WTC11 (cell line): Measurements from ENCODE around the gene RETREG2. TPM values are rescaled to one million over a fixed set of nuclear protein-coding genes. Genes with fewer than 3 reads are reported as not detected.
A peak's percentile ranks its signal among the peaks of the same experiment; 100 is the strongest.

ENCODE experiments used
- ATAC-seq: fragments of 200-7000 bp; cut with Tn5 transposase; 2 replicates; pipeline ENCODE4 v1.10.0; 2021; ENCODE audit warnings: mild to moderate bottlenecking, moderate library complexity
- CTCF ChIA-PET: fragments of 300-600 bp; sonication (Branson Sonifier 250); formaldehyde crosslinking; loops from one replicate; lab custom pipeline; 2021; ENCODE audit warnings: antibody characterized with exemption; lab: Charles Lee
- POLR2A ChIA-PET: fragments of 350-600 bp; sonication (Branson Sonifier 250); formaldehyde crosslinking; loops from one replicate; lab custom pipeline; 2021; ENCODE audit warnings: antibody characterized with exemption; lab: Charles Lee
- DNase-seq: peaks from one replicate; pipeline ENCODE4 v3.0.0; 2021; ENCODE audit warnings: low spot score
- H3K27ac Mint-ChIP-seq: 2 replicates; pipeline ENCODE4 v1.8.0; 2021; ENCODE audit warnings: mixed read lengths
- H3K27me3 Mint-ChIP-seq: 2 replicates; pipeline ENCODE4 v1.8.0; 2021; ENCODE audit warnings: low read depth, mild to moderate bottlenecking, moderate library complexity, mixed read lengths
- H3K36me3 Mint-ChIP-seq: 2 replicates; pipeline ENCODE4 v1.8.0; 2021; ENCODE audit warnings: mixed read lengths
- H3K4me1 Mint-ChIP-seq: 2 replicates; pipeline ENCODE4 v1.8.0; 2022; ENCODE audit warnings: mixed read lengths
- H3K4me3 Mint-ChIP-seq: 2 replicates; pipeline ENCODE4 v1.8.0; 2021; ENCODE audit warnings: mild to moderate bottlenecking, moderate library complexity, mixed read lengths
- H3K9me3 Mint-ChIP-seq: 2 replicates; pipeline ENCODE4 v1.8.0; 2021; ENCODE audit warnings: mixed read lengths
- ATF1 ChIP-seq: sonication (generic); formaldehyde crosslinking; IDR thresholded peaks from 2 replicates; pipeline ENCODE4 v1.8.1; 2023; ENCODE audit warnings: mild to moderate bottlenecking, moderate library complexity, missing genetic modification reagents
- ATF2 ChIP-seq: sonication (generic); formaldehyde crosslinking; IDR thresholded peaks from 2 replicates; pipeline ENCODE4 v1.8.1; 2022; ENCODE audit warnings: low read depth, missing genetic modification reagents, borderline replicate concordance
- CBFB ChIP-seq: sonication (generic); formaldehyde crosslinking; IDR thresholded peaks from 2 replicates; pipeline ENCODE4 v1.8.1; 2022; ENCODE audit warnings: mild to moderate bottlenecking, low read depth, missing genetic modification reagents
- CTCF ChIP-seq: fragments of 200-600 bp; IDR thresholded peaks from 2 replicates; pipeline ENCODE4 v1.8.0; 2022; ENCODE audit warnings: antibody characterized with exemption
- E2F1 ChIP-seq: sonication (generic); formaldehyde crosslinking; IDR thresholded peaks from 2 replicates; pipeline ENCODE4 v1.8.0; 2022; ENCODE audit warnings: mild to moderate bottlenecking, missing genetic modification reagents
- E2F4 ChIP-seq: sonication (generic); formaldehyde crosslinking; IDR thresholded peaks from 2 replicates; pipeline ENCODE4 v1.8.1; 2022; ENCODE audit warnings: low read depth, mild to moderate bottlenecking, moderate library complexity, missing genetic modification reagents, borderline replicate concordance
- ELF4 ChIP-seq: sonication (generic); formaldehyde crosslinking; IDR thresholded peaks from 2 replicates; pipeline ENCODE4 v1.8.1; 2022; ENCODE audit warnings: low read depth, mild to moderate bottlenecking, moderate library complexity, missing genetic modification reagents
- ETV6 ChIP-seq: sonication (generic); formaldehyde crosslinking; IDR thresholded peaks from 2 replicates; pipeline ENCODE4 v1.8.1; 2022; ENCODE audit warnings: mild to moderate bottlenecking, missing genetic modification reagents
- FOXK1 ChIP-seq: sonication (generic); formaldehyde crosslinking; IDR thresholded peaks from 2 replicates; pipeline ENCODE4 v1.8.0; 2022; ENCODE audit warnings: mild to moderate bottlenecking, moderate library complexity, missing genetic modification reagents
- FOXP1 ChIP-seq: sonication (generic); formaldehyde crosslinking; IDR thresholded peaks from 2 replicates; pipeline ENCODE4 v1.8.0; 2022; ENCODE audit warnings: missing genetic modification reagents, mild to moderate bottlenecking, moderate library complexity, borderline replicate concordance
- GTF2I ChIP-seq: fragments of 250-450 bp; sonication (Bioruptor Pico); conservative IDR thresholded peaks from 2 replicates; pipeline ENCODE4 v1.4.0; 2021; ENCODE audit warnings: mild to moderate bottlenecking
- MAX ChIP-seq: sonication (generic); formaldehyde crosslinking; IDR thresholded peaks from 2 replicates; pipeline ENCODE4 v1.8.0; 2022; ENCODE audit warnings: mild to moderate bottlenecking, missing genetic modification reagents
- MXD4 ChIP-seq: fragments of 250-450 bp; sonication (Bioruptor Pico); IDR thresholded peaks from 2 replicates; pipeline ENCODE4 v1.8.0; 2021; ENCODE audit warnings: mild to moderate bottlenecking, moderate library complexity, borderline replicate concordance
- NR1H2 ChIP-seq: sonication (generic); formaldehyde crosslinking; IDR thresholded peaks from 2 replicates; pipeline ENCODE4 v1.9.0; 2021; ENCODE audit warnings: mild to moderate bottlenecking, moderate library complexity, missing genetic modification reagents
- PRRX2 ChIP-seq: fragments of 250-450 bp; sonication (Bioruptor Pico); IDR thresholded peaks from 2 replicates; pipeline ENCODE4 v1.8.0; 2021; ENCODE audit warnings: mild to moderate bottlenecking
- RORB ChIP-seq: fragments of 250-450 bp; sonication (Bioruptor Pico); IDR thresholded peaks from 2 replicates; pipeline ENCODE4 v1.9.0; 2021; ENCODE audit warnings: mild to moderate bottlenecking
- SMAD3 ChIP-seq: sonication (generic); formaldehyde crosslinking; IDR thresholded peaks from 2 replicates; pipeline ENCODE4 v1.8.0; 2022; ENCODE audit warnings: missing genetic modification reagents, mild to moderate bottlenecking, borderline replicate concordance
- STAT6 ChIP-seq: sonication (generic); formaldehyde crosslinking; conservative IDR thresholded peaks from 2 replicates; pipeline ENCODE4 v1.8.1; 2023; ENCODE audit warnings: mild to moderate bottlenecking, low read depth, missing genetic modification reagents, moderate library complexity
- TEAD1 ChIP-seq: sonication (generic); formaldehyde crosslinking; IDR thresholded peaks from 2 replicates; pipeline ENCODE4 v1.8.0; 2022; ENCODE audit warnings: mild to moderate bottlenecking, missing genetic modification reagents
- TP53 ChIP-seq: sonication (generic); formaldehyde crosslinking; IDR thresholded peaks from 2 replicates; pipeline ENCODE4 v1.8.1; 2023; ENCODE audit warnings: mild to moderate bottlenecking, missing genetic modification reagents
- USF1 ChIP-seq: sonication (generic); formaldehyde crosslinking; IDR thresholded peaks from 2 replicates; pipeline ENCODE4 v1.8.0; 2022; ENCODE audit warnings: mild to moderate bottlenecking, missing genetic modification reagents
- ZNF138 ChIP-seq: sonication (generic); formaldehyde crosslinking; conservative IDR thresholded peaks from 2 replicates; pipeline ENCODE4 v1.8.1; 2022; ENCODE audit warnings: mild to moderate bottlenecking, moderate library complexity, missing genetic modification reagents
- ZNF416 ChIP-seq: fragments of 250-450 bp; sonication (Bioruptor Pico); IDR thresholded peaks from 2 replicates; pipeline ENCODE4 v1.9.0; 2021; ENCODE audit warnings: mild to moderate bottlenecking, inconsistent platforms
- ZNF671 ChIP-seq: fragments of 250-450 bp; sonication (Bioruptor Pico); IDR thresholded peaks from 2 replicates; pipeline ENCODE4 v1.8.0; 2021; ENCODE audit warnings: mild to moderate bottlenecking
- total RNA-seq: library from RNA; stranded (reverse); gene quantifications from 3 replicates; pipeline ENCODE4 v1.2.3, GENCODE V29; 2021

RETREG2 gene
- total RNA-seq, 1 experiment from 2014 or later: 60.2 TPM

- TF ChIP-seq E2F4 (CRISPR knock-in tag) (no peak), ATF2 (no peak), USF1 (CRISPR knock-in tag) (no peak), CBFB (no peak), TEAD1 (CRISPR knock-in tag) (no peak), ELF4 (CRISPR knock-in tag) (no peak), CTCF (no peak)
- TF ChIP-seq, all 79 proteins: peak for 0
Measured at GRCh38 chr2:219172231-219173154, 5.6 kb upstream of the RETREG2 start (continued).

- TF ChIP-seq ZNF416 (CRISPR knock-in tag) (no peak), GTF2I (CRISPR knock-in tag) (no peak), FOXK1 (CRISPR knock-in tag) (no peak), ATF1 (CRISPR knock-in tag) (no peak), ZNF138 (CRISPR knock-in tag) (no peak), MAX (CRISPR knock-in tag) (no peak)
- TF ChIP-seq, all 79 proteins: peak for 0
- no peak overlapping the region for H3K27ac Mint-ChIP-seq
- ATAC-seq (no peak), DNase-seq (no peak)
- peaks cover 15% of the 10 kb centered on the region for H3K4me1 Mint-ChIP-seq
- H3K9me3 Mint-ChIP-seq: no peaks in the 10 kb centered on the region
- no peaks in the 10 kb centered on the region for H3K27me3 Mint-ChIP-seq
- H3K4me3 Mint-ChIP-seq: no peak overlapping the region
- peaks cover 7% of the 10 kb centered on the region; the same call in 1 of the 2 replicates for H3K36me3 Mint-ChIP-seq
- ChIA-PET POLR2A (interaction anchor here (0.5 kb wide), 1 partner anchor 288 kb away, joined by 3 read pairs; no protein-coding TSS in a partner anchor), CTCF (interaction anchor here (0.5 to 4.0 kb wide), 3 partner anchors 46 to 858 kb away, joined by 3 to 15 read pairs (median 4); partner anchors contain the start of gene ABCB6)
Measured at GRCh38 chr2:219173176-219173575, 4.9 kb upstream of the RETREG2 start.

GRCh38 chr2:219174146-219174545, 3.9 kb upstream of the RETREG2 start:
- no peak for ATAC-seq
- Mint-ChIP-seq H3K27ac (no peak overlapping the region), H3K4me1 (peaks cover 20% of the 10 kb centered on the region), H3K4me3 (peak overlapping the region; percentile 16; the same call in 1 of the 2 replicates), H3K36me3 (peaks cover 7% of the 10 kb centered on the region; the same call in 1 of the 2 replicates), H3K9me3 (no peaks in the 10 kb centered on the region), H3K27me3 (no peaks in the 10 kb centered on the region)
- ChIA-PET CTCF (interaction anchor here (0.9 kb wide), 1 partner anchor 144 kb away, joined by 3 read pairs; no protein-coding TSS in a partner anchor), POLR2A (no interaction called here)
- DNase-seq: no peak
- TF ChIP-seq ZNF671 (CRISPR knock-in tag) (no peak), STAT6 (CRISPR knock-in tag) (no peak), E2F1 (CRISPR knock-in tag) (no peak), FOXP1 (CRISPR knock-in tag) (no peak), RORB (CRISPR knock-in tag) (no peak), ETV6 (CRISPR knock-in tag) (no peak), PRRX2 (CRISPR knock-in tag) (no peak), TP53 (CRISPR knock-in tag) (no peak), SMAD3 (CRISPR knock-in tag) (no peak), ELF4 (CRISPR knock-in tag) (no peak), NR1H2 (CRISPR knock-in tag) (no peak), MXD4 (CRISPR knock-in tag) (no peak)
